D721Med (cell line): ENCODE measurements around the gene LILRB3.
"Not testable (repeated sequence)": the region's sequence is repeated elsewhere in the genome, so short reads cannot be mapped to it uniquely, and the experiment has no call there.

ENCODE experiments used
- DNase-seq: peaks from one replicate; pipeline ENCODE4 v3.0.0; 2011; ENCODE audit warnings: low spot score; ENCODE audit not compliant: insufficient read length
- FAIRE-seq: peaks from 2 replicates; lab custom pipeline; 2011; peaks lifted over from hg19 to GRCh38; lab: Jason Lieb, UNC
- CTCF ChIP-seq: IDR thresholded peaks from 2 replicates; pipeline ENCODE4 v1.5.1; 2012; ENCODE audit warnings: mild to moderate bottlenecking, control low read depth; ENCODE audit not compliant: insufficient read depth; ENCODE audit errors: missing control alignments

The LILRB3 gene

GRCh38 chr19:54222474-54223276 lies at the start of gene LILRB3:
LILRB3 (minus strand) TSS chr19:54223007; CDS start chr19:54222976, 31 bp downstream.
- DNase-seq, FAIRE-seq: not testable (repeated sequence)

GRCh38 chr19:54272181-54272580 lies 49.4 kb upstream of the LILRB3 start:
- FAIRE-seq, DNase-seq: not testable (repeated sequence)

- not testable (repeated sequence) for FAIRE-seq, DNase-seq
These were observed 48.8 kb upstream of the LILRB3 start for GRCh38 chr19:54271587-54271986.

GRCh38 chr19:54271106-54271505 lies 48.3 kb upstream of the LILRB3 start:
- no peak for TF ChIP-seq CTCF
- FAIRE-seq (no peak), DNase-seq (no peak)

GRCh38 chr19:54268936-54269335 lies 46.1 kb upstream of the LILRB3 start:
- DNase-seq (no peak), FAIRE-seq (no peak)
- TF ChIP-seq CTCF: no peak

- FAIRE-seq (no peak), DNase-seq (no peak)
- peak; percentile 70 for TF ChIP-seq CTCF
These were observed 43.3 kb upstream of the LILRB3 start for GRCh38 chr19:54266133-54266532.

- TF ChIP-seq CTCF: no peak
- FAIRE-seq: no peak
- DNase-seq: no peak
These were observed 39.7 kb upstream of the LILRB3 start for GRCh38 chr19:54262470-54262869.

GRCh38 chr19:54262066-54262465 lies 39.3 kb upstream of the LILRB3 start:
- FAIRE-seq (no peak), DNase-seq (no peak)
- no peak for TF ChIP-seq CTCF

- no peak for TF ChIP-seq CTCF
- DNase-seq (no peak), FAIRE-seq (no peak)
These were observed 34.3 kb upstream of the LILRB3 start, which contains the start of gene LILRB5 for GRCh38 chr19:54257116-54257480. LILRB5 (minus strand) TSS chr19:54257273; CDS start chr19:54257193, 80 bp downstream.
